WERI-Rb-1 (cell line): ENCODE data around the gene HEXIM1.

Experiments used
- DNase-seq: peaks from one replicate; pipeline ENCODE4 v3.0.0-alpha.2; 2020
- H3K27ac ChIP-seq: fragments of 250-450 bp; sonication (Bioruptor Pico); 2 replicates; pipeline ENCODE4 v1.5.1; 2020; ENCODE audit warnings: mild to moderate bottlenecking, moderate library complexity
- H3K27me3 ChIP-seq: fragments of 250-450 bp; sonication (Bioruptor Pico); 2 replicates; pipeline ENCODE4 v1.5.1; 2021; ENCODE audit warnings: mild to moderate bottlenecking, low read depth, moderate library complexity; ENCODE audit not compliant: insufficient read depth, severe bottlenecking
- H3K36me3 ChIP-seq: fragments of 250-450 bp; sonication (Bioruptor Pico); 2 replicates; pipeline ENCODE4 v1.5.1; 2020; ENCODE audit warnings: mild to moderate bottlenecking, moderate library complexity
- H3K4me3 ChIP-seq: 2 replicates; pipeline ENCODE4 v1.5.1; 2011; ENCODE audit warnings: low read depth, mild to moderate bottlenecking, control low read depth, low read length
- H3K9me3 ChIP-seq: fragments of 250-450 bp; sonication (Bioruptor Pico); 2 replicates; pipeline ENCODE4 v1.5.1; 2021; ENCODE audit warnings: mild to moderate bottlenecking, moderate library complexity; ENCODE audit not compliant: severe bottlenecking
- CTCF ChIP-seq: IDR thresholded peaks from 2 replicates; pipeline ENCODE4 v1.5.1; 2011; ENCODE audit warnings: low read depth, mild to moderate bottlenecking, control low read depth, inconsistent platforms, low read length

The HEXIM1 gene

GRCh38 chr17:45149669-45150664 lies 1.7 kb downstream of the HEXIM1 start:
- H3K4me3 ChIP-seq, result peak overlapping the region; percentile 57
- DNase-seq, result peak; percentile 66

GRCh38 chr17:45150911-45151809 lies 2.9 kb downstream of the HEXIM1 start:
- no peak for DNase-seq
- TF ChIP-seq CTCF, result no peak
- no peak overlapping the region for H3K27ac ChIP-seq
- no peaks in the 10 kb centered on the region for H3K9me3 ChIP-seq
- 0 out of 2 replicates have a peak overlapping the region, but pooled peaks have one; percentile 57 for H3K4me3 ChIP-seq
- no peaks in the 10 kb centered on the region for H3K36me3 ChIP-seq
- H3K27me3 ChIP-seq, result no peaks in the 10 kb centered on the region

More at GRCh38 chr17:45149669-45150664, 1.7 kb downstream of the HEXIM1 start:
- no peaks in the 10 kb centered on the region for H3K27me3 ChIP-seq
- H3K36me3 ChIP-seq, result no peaks in the 10 kb centered on the region
- no peaks in the 10 kb centered on the region for H3K9me3 ChIP-seq
- peak overlapping the region; percentile 80 for H3K27ac ChIP-seq
- no peak for TF ChIP-seq CTCF

- no peaks in the 10 kb centered on the region for H3K27me3 ChIP-seq
- no peak overlapping the region for H3K4me3 ChIP-seq
- H3K36me3 ChIP-seq, result no peaks in the 10 kb centered on the region
- no peak for DNase-seq
- TF ChIP-seq CTCF, result no peak
- no peak overlapping the region for H3K27ac ChIP-seq
- no peaks in the 10 kb centered on the region for H3K9me3 ChIP-seq
Measured at GRCh38 chr17:45155029-45155428, 6.8 kb downstream of the HEXIM1 start.

- Histone ChIP-seq H3K27ac (no peak overlapping the region), H3K27me3 (no peaks in the 10 kb centered on the region), H3K9me3 (no peaks in the 10 kb centered on the region), H3K36me3 (no peaks in the 10 kb centered on the region), H3K4me3 (no peak overlapping the region)
- TF ChIP-seq CTCF, result no peak
- DNase-seq, result no peak
Measured at GRCh38 chr17:45155483-45155882, 7.2 kb downstream of the HEXIM1 start.

GRCh38 chr17:45156242-45156641 lies 8.0 kb downstream of the HEXIM1 start:
- no peak for TF ChIP-seq CTCF
- DNase-seq, result no peak
- Histone ChIP-seq H3K27ac (no peak overlapping the region), H3K27me3 (no peaks in the 10 kb centered on the region), H3K36me3 (peaks cover 4% of the 10 kb centered on the region), H3K9me3 (no peaks in the 10 kb centered on the region), H3K4me3 (no peak overlapping the region)
